Measurements from ENCODE around the gene TTLL5. TPM values are rescaled to one million over a fixed set of nuclear protein-coding genes. Genes with fewer than 3 reads are reported as not detected.

The TTLL5 gene
- total and polyA plus RNA-seq, 2 of the 4 experiments (the other 2 are of a cell fraction): 11.9 to 16.7 TPM

- no TSS peak for BruUV-seq (replicated peaks)
These were observed 109.6 kb downstream of the TTLL5 start for GRCh38 chr14:75770635-75771034.

More at GRCh38 chr14:75770635-75771034, 109.6 kb downstream of the TTLL5 start:
- H3K4me1 ChIP-seq (ENCODE audit: control insufficient read depth, insufficient read depth, low read length): 0 out of 2 replicates have a peak, but pooled peaks cover 2% of the 10 kb centered on the region
- no peak overlapping the region for H2BK120ac ChIP-seq (ENCODE audit: low read depth, low read length)
- no peak overlapping the region for H4K5ac ChIP-seq (ENCODE audit: low read depth, low read length)
- H4K91ac ChIP-seq (ENCODE audit: insufficient read depth, low read depth, low read length): no peak overlapping the region
- no peak overlapping the region for H3K9ac ChIP-seq (ENCODE audit: low read depth, low read length)
- H2AK9ac ChIP-seq (replicated peaks; ENCODE audit: low read depth, low read length, poor library complexity): no peak overlapping the region
- 100% methylated on average over 1 of the region's 2 CpGs; no CpG with 5 or more reads in 1 of the 2 experiments for WGBS, 2 experiments (ENCODE audit: extremely low coverage in 2 of 2, insufficient read length in 1 of 2)
- no peak overlapping the region for H2BK20ac ChIP-seq (ENCODE audit: low read depth, low read length)
- H2BK15ac ChIP-seq (ENCODE audit: low read depth, low read length): no peak overlapping the region
- no peak overlapping the region for H4K8ac ChIP-seq (ENCODE audit: low read depth in 2 of 2, low read length in 2 of 2)
- H3K14ac ChIP-seq (replicated peaks; ENCODE audit: low read depth, low read length): no peak overlapping the region
- no peak for TF ChIP-seq USF2 (IDR thresholded peaks at IDR 0.05; ENCODE audit: low read depth, low read length)
- TF ChIP-seq, protein P1, sequence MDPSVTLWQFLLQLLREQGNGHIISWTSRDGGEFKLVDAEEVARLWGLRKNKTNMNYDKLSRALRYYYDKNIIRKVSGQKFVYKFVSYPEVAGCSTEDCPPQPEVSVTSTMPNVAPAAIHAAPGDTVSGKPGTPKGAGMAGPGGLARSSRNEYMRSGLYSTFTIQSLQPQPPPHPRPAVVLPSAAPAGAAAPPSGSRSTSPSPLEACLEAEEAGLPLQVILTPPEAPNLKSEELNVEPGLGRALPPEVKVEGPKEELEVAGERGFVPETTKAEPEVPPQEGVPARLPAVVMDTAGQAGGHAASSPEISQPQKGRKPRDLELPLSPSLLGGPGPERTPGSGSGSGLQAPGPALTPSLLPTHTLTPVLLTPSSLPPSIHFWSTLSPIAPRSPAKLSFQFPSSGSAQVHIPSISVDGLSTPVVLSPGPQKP (IDR thresholded peaks at IDR 0.05; ENCODE audit: borderline replicate concordance, low read depth, low read length): no peak
- TF ChIP-seq CHD1 (IDR thresholded peaks at IDR 0.05; ENCODE audit: low read depth, low read length): no peak
- TF ChIP-seq CEBPB (IDR thresholded peaks at IDR 0.05; ENCODE audit: low read depth, low read length): no peak
- TF ChIP-seq FOS (IDR thresholded peaks at IDR 0.05; ENCODE audit: low read depth, low read length): no peak
- TF ChIP-seq RCOR1 (IDR thresholded peaks at IDR 0.05; ENCODE audit: insufficient replicate concordance, low read length): no peak
- no peak for TF ChIP-seq NFE2L2 (IDR thresholded peaks at IDR 0.05; ENCODE audit: low read depth, low read length)
- TF ChIP-seq RFX5 (IDR thresholded peaks at IDR 0.05; ENCODE audit: low read depth, low read length): no peak
- no peak for TF ChIP-seq MAFK (IDR thresholded peaks at IDR 0.05; ENCODE audit: low read depth, low read length)
- no peak for TF ChIP-seq MAZ (IDR thresholded peaks at IDR 0.05; ENCODE audit: borderline replicate concordance, low read depth, low read length)
- no peak for TF ChIP-seq CTCF (conservative IDR thresholded peaks at IDR 0.05; ENCODE audit: low read depth, low read length)
- TF ChIP-seq SMC3 (IDR thresholded peaks at IDR 0.05; ENCODE audit: low read depth, low read length): no peak
- TF ChIP-seq BHLHE40 (IDR thresholded peaks at IDR 0.05; ENCODE audit: low read depth, low read length): no peak
- TF ChIP-seq RAD21 (IDR thresholded peaks at IDR 0.05; ENCODE audit: low read length): no peak
- no peak for TF ChIP-seq POLR2A (IDR thresholded peaks at IDR 0.05; ENCODE audit: low read depth, low read length)
- TF ChIP-seq MXI1 (IDR thresholded peaks at IDR 0.05; ENCODE audit: borderline replicate concordance, low read depth, low read length): no peak
- no peak overlapping the region for H3K27ac ChIP-seq (ENCODE audit: insufficient read depth, low read length)
- no peak overlapping the region for H3K18ac ChIP-seq (ENCODE audit: low read depth, low read length)
- in situ Hi-C loops (cut with MboI; ENCODE audit: low sequenced_read_pairs): no loop called here
- ChIA-PET CTCF (no interaction called here), POLR2A (ENCODE audit: unreplicated experiment) (no interaction called here)
- H2AK5ac ChIP-seq (ENCODE audit: low read depth, low read length): no peak overlapping the region
- dilution Hi-C loops (cut with HindIII; ENCODE audit: low sequenced_read_pairs, unreplicated experiment): no loop called here
- no peaks in the 10 kb centered on the region for H3K79me1 ChIP-seq (ENCODE audit: low read depth in 1 of 2, low read length in 2 of 2)
- H3K27me3 ChIP-seq (ENCODE audit: control insufficient read depth, insufficient read depth, low read length): no peaks in the 10 kb centered on the region
- H3K4me2 ChIP-seq (ENCODE audit: low read depth, low read length): no peak overlapping the region
- no peak overlapping the region for H3K4ac ChIP-seq (ENCODE audit: low read depth, low read length)
- H4K20me1 ChIP-seq (ENCODE audit: insufficient read depth, low read length): no peaks in the 10 kb centered on the region
- peaks cover 7% of the 10 kb centered on the region for H3K36me3 ChIP-seq (ENCODE audit: control insufficient read depth, insufficient read depth, low read length)
- no peak overlapping the region for H3K4me3 ChIP-seq (ENCODE audit: insufficient read depth, low read depth, low read length)
- no peaks in the 10 kb centered on the region for H3K9me3 ChIP-seq (ENCODE audit: control insufficient read depth, insufficient read depth, low read length)
- no peak overlapping the region for H2AFZ ChIP-seq (replicated peaks; ENCODE audit: low read length, poor library complexity)
- DNase-seq: no peak
- no peak overlapping the region for H3K23ac ChIP-seq (ENCODE audit: low read depth, low read length)
- intact Hi-C loops (cut with micrococcal nuclease): no loop called here
- no peaks in the 10 kb centered on the region; the same call in 1 of the 2 replicates for H3K9me1 ChIP-seq (ENCODE audit: insufficient read depth, low read length)
- no peak overlapping the region for H2BK5ac ChIP-seq (ENCODE audit: low read depth, low read length, poor library complexity, severe bottlenecking)
- no peak overlapping the region for H3K56ac ChIP-seq (ENCODE audit: extremely low read depth, insufficient read depth, low read length)
- no peak for ATAC-seq (ENCODE audit: low read depth)
